ENCODE measurements around the gene NUMA1.

NUMA1 gene

GRCh38 chr11:71971680-71972079 is 108.7 kb downstream of the NUMA1 start:
- no peaks in the 10 kb centered on the region for H3K4me1 ChIP-seq (ENCODE audit: control insufficient read depth, low read depth, low read length)
- no peak overlapping the region for H3K27ac ChIP-seq (ENCODE audit: low read length)
- no peaks in the 10 kb centered on the region for H3K9me3 ChIP-seq (ENCODE audit: control insufficient read depth, low read depth, low read length)
- H3K27me3 ChIP-seq (ENCODE audit: control insufficient read depth, insufficient read depth, low read length), result no peaks in the 10 kb centered on the region
- H3K4me3 ChIP-seq (ENCODE audit: low read length), result no peak overlapping the region
- no peak overlapping the region for H3K9ac ChIP-seq (ENCODE audit: low read length)
- H3K36me3 ChIP-seq (ENCODE audit: control insufficient read depth, low read depth, low read length), result peaks cover 18% of the 10 kb centered on the region

GRCh38 chr11:71964641-71965040 is 115.7 kb downstream of the NUMA1 start:
- Histone ChIP-seq H3K4me3 (ENCODE audit: low read length) (no peak overlapping the region), H3K9me3 (ENCODE audit: control insufficient read depth, low read depth, low read length) (no peaks in the 10 kb centered on the region), H3K9ac (ENCODE audit: low read length) (no peak overlapping the region), H3K36me3 (ENCODE audit: control insufficient read depth, low read depth, low read length) (peaks cover 24% of the 10 kb centered on the region), H3K27me3 (ENCODE audit: control insufficient read depth, insufficient read depth, low read length) (no peaks in the 10 kb centered on the region), H3K4me1 (ENCODE audit: control insufficient read depth, low read depth, low read length) (no peaks in the 10 kb centered on the region), H3K27ac (ENCODE audit: low read length) (no peak overlapping the region)

GRCh38 chr11:71963468-71963867 is 116.9 kb downstream of the NUMA1 start:
- Histone ChIP-seq H3K36me3 (ENCODE audit: control insufficient read depth, low read depth, low read length) (peaks cover 19% of the 10 kb centered on the region), H3K27ac (ENCODE audit: low read length) (no peak overlapping the region)

DNA sequence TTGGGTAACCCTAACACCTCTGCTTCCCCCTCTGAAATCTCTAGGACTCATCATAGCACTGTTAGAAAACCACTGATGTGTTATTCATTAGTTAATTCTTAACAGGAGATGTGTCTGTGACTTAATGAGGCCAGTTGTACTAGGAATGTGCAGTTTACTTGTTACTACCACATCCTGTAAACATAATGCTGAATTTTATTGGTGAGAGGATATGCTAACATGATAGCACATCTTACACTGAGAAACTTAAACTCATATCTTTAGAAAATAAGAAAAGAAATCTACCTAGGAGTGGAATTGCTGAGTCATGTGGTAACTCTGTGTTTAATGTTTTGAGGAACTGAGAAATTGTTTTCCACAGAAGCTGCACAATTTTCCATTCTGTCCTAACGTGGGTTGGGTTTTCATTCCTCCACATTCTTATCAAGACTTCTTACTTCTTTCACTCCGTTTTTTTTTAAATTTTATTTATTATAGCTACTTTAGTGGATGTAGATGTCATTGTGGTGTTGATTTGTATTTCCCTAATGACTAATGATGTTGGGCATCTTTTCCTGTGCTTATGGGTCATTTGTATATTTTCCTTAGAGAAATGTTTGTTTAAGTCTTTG is 117.8 kb downstream of the NUMA1 start:
- Histone ChIP-seq H3K9ac (ENCODE audit: low read length) (no peak overlapping the region), H3K36me3 (ENCODE audit: control insufficient read depth, low read depth, low read length) (peaks cover 14% of the 10 kb centered on the region), H3K9me3 (ENCODE audit: control insufficient read depth, low read depth, low read length) (no peaks in the 10 kb centered on the region), H3K27me3 (ENCODE audit: control insufficient read depth, insufficient read depth, low read length) (no peaks in the 10 kb centered on the region), H3K4me3 (ENCODE audit: low read length) (no peak overlapping the region), H3K27ac (ENCODE audit: low read length) (no peak overlapping the region), H3K4me1 (ENCODE audit: control insufficient read depth, low read depth, low read length) (no peaks in the 10 kb centered on the region)

More at GRCh38 chr11:71963468-71963867, 116.9 kb downstream of the NUMA1 start:
- Histone ChIP-seq H3K9me3 (ENCODE audit: control insufficient read depth, low read depth, low read length) (no peaks in the 10 kb centered on the region), H3K9ac (ENCODE audit: low read length) (no peak overlapping the region), H3K4me3 (ENCODE audit: low read length) (no peak overlapping the region), H3K27me3 (ENCODE audit: control insufficient read depth, insufficient read depth, low read length) (no peaks in the 10 kb centered on the region), H3K4me1 (ENCODE audit: control insufficient read depth, low read depth, low read length) (no peaks in the 10 kb centered on the region)

- peaks cover 5% of the 10 kb centered on the region for H3K36me3 ChIP-seq (ENCODE audit: control insufficient read depth, low read depth, low read length)
- no peaks in the 10 kb centered on the region for H3K9me3 ChIP-seq (ENCODE audit: control insufficient read depth, low read depth, low read length)
- H3K27me3 ChIP-seq (ENCODE audit: control insufficient read depth, insufficient read depth, low read length), result no peaks in the 10 kb centered on the region
- no peaks in the 10 kb centered on the region for H3K4me1 ChIP-seq (ENCODE audit: control insufficient read depth, low read depth, low read length)
- no peak overlapping the region for H3K9ac ChIP-seq (ENCODE audit: low read length)
- H3K27ac ChIP-seq (ENCODE audit: low read length), result no peak overlapping the region
- no peak overlapping the region for H3K4me3 ChIP-seq (ENCODE audit: low read length)
These were observed 124.4 kb downstream of the NUMA1 start for GRCh38 chr11:71955898-71956456.

All from iPS-18a (cell line).